DOHH2 (cell line): ENCODE results near the gene HOXA6.

Source experiments
- H3F3A ChIP-seq: fragments of 200-600 bp; sonication (generic), shearing (Covaris generic); 2 replicates; pipeline ENCODE4 v1.6.0; 2016; ENCODE audit warnings: antibody characterized with exemption, mild to moderate bottlenecking; ENCODE audit not compliant: control insufficient read depth, insufficient read depth
- H3K27ac ChIP-seq: fragments of 200-600 bp; sonication (generic); 2 replicates; pipeline ENCODE4 v1.5.1; 2014; ENCODE audit warnings: low read depth, mild to moderate bottlenecking, low read length, moderate library complexity
- H3K27me3 ChIP-seq: fragments of 200-600 bp; sonication (generic); 2 replicates; pipeline ENCODE4 v1.6.1; 2014; ENCODE audit warnings: mild to moderate bottlenecking, low read length, mixed read lengths; ENCODE audit not compliant: control insufficient read depth
- H3K36me3 ChIP-seq: fragments of 200-600 bp; sonication (generic); 2 replicates; pipeline ENCODE4 v1.6.1; 2014; ENCODE audit warnings: mild to moderate bottlenecking, low read length, moderate library complexity, mixed read lengths; ENCODE audit not compliant: control insufficient read depth
- H3K4me1 ChIP-seq: fragments of 200-600 bp; sonication (generic); 2 replicates; pipeline ENCODE4 v1.6.1; 2014; ENCODE audit warnings: mild to moderate bottlenecking, low read length, mixed read lengths; ENCODE audit not compliant: control insufficient read depth
- H3K4me2 ChIP-seq: fragments of 200-600 bp; sonication (generic); 2 replicates; pipeline ENCODE4 v1.6.0; 2014; ENCODE audit warnings: mild to moderate bottlenecking, low read length, moderate library complexity
- H3K4me3 ChIP-seq: fragments of 200-600 bp; sonication (generic); 2 replicates; pipeline ENCODE4 v1.5.1; 2014; ENCODE audit warnings: mild to moderate bottlenecking, low read length, mixed read lengths
- H3K79me2 ChIP-seq: fragments of 200-600 bp; sonication (generic); 2 replicates; pipeline ENCODE4 v1.6.1; 2014; ENCODE audit warnings: mild to moderate bottlenecking, low read length, mixed read lengths; ENCODE audit not compliant: control insufficient read depth
- H3K9me2 ChIP-seq: fragments of 200-600 bp; sonication (generic); replicated peaks from 2 replicates; pipeline ENCODE4 v1.6.1; 2014; ENCODE audit warnings: mild to moderate bottlenecking, low read length, mixed read lengths; ENCODE audit not compliant: control insufficient read depth
- H3K9me3 ChIP-seq: fragments of 200-600 bp; sonication (generic); 2 replicates; pipeline ENCODE4 v1.6.1; 2014; ENCODE audit warnings: antibody characterized with exemption, low read length, mixed read lengths; ENCODE audit not compliant: control insufficient read depth, insufficient read depth
- H4K20me1 ChIP-seq: fragments of 200-600 bp; sonication (generic); 2 replicates; pipeline ENCODE4 v1.6.0; 2014; ENCODE audit warnings: low read depth, mild to moderate bottlenecking, antibody characterized with exemption, low read length, moderate library complexity; ENCODE audit not compliant: control insufficient read depth, insufficient read depth
- EZH2phosphoT487 ChIP-seq: fragments of 200-600 bp; sonication (generic); IDR thresholded peaks from 2 replicates; pipeline ENCODE4 v1.6.1; 2017; ENCODE audit warnings: borderline replicate concordance, mild to moderate bottlenecking, antibody characterized with exemption, low read length, moderate library complexity, mixed read lengths
- TF ChIP-seq, protein P1 (sequence below): fragments of 200-600 bp; sonication (generic); IDR thresholded peaks from one replicate; pipeline ENCODE4 v1.5.1; 2014; ENCODE audit warnings: antibody characterized with exemption, mild to moderate bottlenecking, low read depth, low read length; ENCODE audit not compliant: poor library complexity, severe bottlenecking

The HOXA6 gene

GRCh38 chr7:27123477-27124053, 24.0 kb downstream of the HOXA6 start:
- Histone ChIP-seq H3K4me2 (no peak overlapping the region), H3K27me3 (peaks cover 30% of the 10 kb centered on the region), H3K9me2 (no peaks in the 10 kb centered on the region), H3K4me1 (no peaks in the 10 kb centered on the region), H3K27ac (no peak overlapping the region), H3K4me3 (no peak overlapping the region), H3K36me3 (no peaks in the 10 kb centered on the region), H3F3A (no peaks in the 10 kb centered on the region), H3K9me3 (no peaks in the 10 kb centered on the region), H4K20me1 (no peaks in the 10 kb centered on the region), H3K79me2 (no peaks in the 10 kb centered on the region)
- no peak for TF ChIP-seq EZH2phosphoT487
- TF ChIP-seq, protein P1, sequence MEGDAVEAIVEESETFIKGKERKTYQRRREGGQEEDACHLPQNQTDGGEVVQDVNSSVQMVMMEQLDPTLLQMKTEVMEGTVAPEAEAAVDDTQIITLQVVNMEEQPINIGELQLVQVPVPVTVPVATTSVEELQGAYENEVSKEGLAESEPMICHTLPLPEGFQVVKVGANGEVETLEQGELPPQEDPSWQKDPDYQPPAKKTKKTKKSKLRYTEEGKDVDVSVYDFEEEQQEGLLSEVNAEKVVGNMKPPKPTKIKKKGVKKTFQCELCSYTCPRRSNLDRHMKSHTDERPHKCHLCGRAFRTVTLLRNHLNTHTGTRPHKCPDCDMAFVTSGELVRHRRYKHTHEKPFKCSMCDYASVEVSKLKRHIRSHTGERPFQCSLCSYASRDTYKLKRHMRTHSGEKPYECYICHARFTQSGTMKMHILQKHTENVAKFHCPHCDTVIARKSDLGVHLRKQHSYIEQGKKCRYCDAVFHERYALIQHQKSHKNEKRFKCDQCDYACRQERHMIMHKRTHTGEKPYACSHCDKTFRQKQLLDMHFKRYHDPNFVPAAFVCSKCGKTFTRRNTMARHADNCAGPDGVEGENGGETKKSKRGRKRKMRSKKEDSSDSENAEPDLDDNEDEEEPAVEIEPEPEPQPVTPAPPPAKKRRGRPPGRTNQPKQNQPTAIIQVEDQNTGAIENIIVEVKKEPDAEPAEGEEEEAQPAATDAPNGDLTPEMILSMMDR: no peak

- H3K79me2 ChIP-seq: no peaks in the 10 kb centered on the region
- H3K9me3 ChIP-seq: no peaks in the 10 kb centered on the region
- no peaks in the 10 kb centered on the region for H3K9me2 ChIP-seq
- no peaks in the 10 kb centered on the region for H3F3A ChIP-seq
- no peak overlapping the region for H3K4me3 ChIP-seq
- no peaks in the 10 kb centered on the region for H3K36me3 ChIP-seq
- peaks cover 27% of the 10 kb centered on the region for H3K27me3 ChIP-seq
- H3K27ac ChIP-seq: no peak overlapping the region
- TF ChIP-seq, protein P1: no peak
- TF ChIP-seq EZH2phosphoT487: no peak
- H3K4me2 ChIP-seq: no peak overlapping the region
- no peaks in the 10 kb centered on the region for H3K4me1 ChIP-seq
- H4K20me1 ChIP-seq: no peaks in the 10 kb centered on the region
These were observed 24.5 kb downstream of the HOXA6 start for GRCh38 chr7:27123007-27123476.

GRCh38 chr7:27122077-27122910, 25.3 kb downstream of the HOXA6 start:
- Histone ChIP-seq H3K4me2 (no peak overlapping the region), H3K27me3 (peaks cover 20% of the 10 kb centered on the region), H4K20me1 (no peaks in the 10 kb centered on the region), H3K4me3 (no peak overlapping the region), H3K27ac (no peak overlapping the region), H3F3A (no peaks in the 10 kb centered on the region), H3K79me2 (no peaks in the 10 kb centered on the region), H3K4me1 (no peaks in the 10 kb centered on the region), H3K9me2 (no peaks in the 10 kb centered on the region), H3K9me3 (no peaks in the 10 kb centered on the region), H3K36me3 (no peaks in the 10 kb centered on the region)
- TF ChIP-seq, protein P1: no peak
- TF ChIP-seq EZH2phosphoT487: no peak
